ENCODE measurements around the gene C9orf43. TPM values are rescaled to one million over a fixed set of nuclear protein-coding genes. Genes with fewer than 3 reads are reported as not detected.
A peak's percentile ranks its signal among the peaks of the same experiment; 100 is the strongest.

C9orf43 gene
- total and polyA plus RNA-seq, 9 of the 15 experiments (the other 6 are each of a cell fraction or from before 2014, with no cell fraction given), result 0.21 to 0.58 (median 0.33) TPM

DNA sequence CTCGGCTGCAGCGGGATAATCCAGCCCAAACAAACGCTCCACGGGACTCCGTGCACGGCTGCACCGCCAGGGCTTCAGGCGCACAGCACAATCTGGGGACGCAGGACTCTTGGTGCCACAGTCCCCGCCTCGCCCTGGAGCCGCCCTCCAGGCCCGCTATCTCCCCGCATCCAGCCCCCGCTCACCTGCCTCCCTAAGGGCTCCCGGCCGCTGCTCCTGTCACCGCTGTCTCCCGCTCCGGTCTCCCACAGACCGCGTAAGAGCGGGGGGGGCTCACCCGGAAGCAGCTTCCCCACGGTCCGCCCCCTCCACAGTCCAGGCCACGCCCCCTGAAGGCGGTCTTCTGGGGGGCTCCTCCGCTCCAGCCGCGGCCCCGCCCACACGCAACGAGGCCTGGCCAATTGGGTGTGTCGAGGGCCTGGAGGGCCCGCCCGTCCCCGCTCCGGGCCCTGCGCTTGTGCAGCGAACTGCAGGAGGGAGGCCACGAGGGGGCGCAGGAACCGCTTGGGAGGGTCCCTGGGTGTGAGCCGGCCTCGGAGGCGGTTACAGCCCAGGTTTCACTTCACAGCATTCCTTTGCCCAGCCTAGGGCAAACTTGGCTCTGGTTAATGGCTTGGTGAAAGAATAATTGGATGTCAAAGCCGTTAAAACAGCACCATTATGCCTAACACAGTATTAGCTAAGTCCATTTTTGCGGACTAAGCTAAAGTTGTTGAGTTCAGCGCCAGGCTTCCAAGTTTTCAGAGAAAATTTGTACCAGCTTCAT lies 9.3 kb upstream of the C9orf43 start, which contains the start of gene ALAD (continued):
- TF ChIP-seq POLR3A (IDR thresholded peaks at IDR 0.05; ENCODE audit: borderline replicate concordance, extremely low read depth, insufficient read depth, insufficient read length) (peak; percentile 26), GTF2E2 (tag; IDR thresholded peaks at IDR 0.05) (peak; percentile 69; the same call in 1 of the 2 replicates), KLF6 (CRISPR knock-in tag; IDR thresholded peaks at IDR 0.05; ENCODE audit: borderline replicate concordance) (no peak), SRSF9 (IDR thresholded peaks at IDR 0.05; ENCODE audit: borderline replicate concordance, low read depth, low read length) (no peak), ZC3H8 (IDR thresholded peaks at IDR 0.05) (no peak), ZBTB1 (CRISPR knock-in tag; IDR thresholded peaks at IDR 0.05; ENCODE audit: borderline replicate concordance, low read depth) (no peak; the same call in 1 of the 2 replicates), ZNF551 (CRISPR knock-in tag; IDR thresholded peaks at IDR 0.05) (no peak), MYNN (IDR thresholded peaks at IDR 0.05) (no peak), MYNN (CRISPR knock-in tag; IDR thresholded peaks at IDR 0.05) (no peak), ZNF644 (tag; IDR thresholded peaks at IDR 0.05; ENCODE audit: low read depth) (no peak), PRPF4 (IDR thresholded peaks at IDR 0.05; ENCODE audit: insufficient read depth, low read depth, low read length, poor library complexity, severe bottlenecking) (no peak), HLTF (IDR thresholded peaks at IDR 0.05) (no peak), SMAD2 (IDR thresholded peaks at IDR 0.05; ENCODE audit: low read depth, low read length) (no peak), BRD4 (IDR thresholded peaks at IDR 0.05) (no peak), TEAD4 (IDR thresholded peaks at IDR 0.05; ENCODE audit: low read length) (no peak), TEAD4 (CRISPR knock-in tag; IDR thresholded peaks at IDR 0.05; ENCODE audit: borderline replicate concordance) (no peak), RBFOX2 (IDR thresholded peaks at IDR 0.05; ENCODE audit: low read depth, low read length) (peak; percentile 80), CEBPB (tag; IDR thresholded peaks at IDR 0.05) (no peak), TSC22D4 (tag; IDR thresholded peaks at IDR 0.05) (no peak), ZNF717 (CRISPR knock-in tag; IDR thresholded peaks at IDR 0.05) (no peak), DNMT1 (IDR thresholded peaks at IDR 0.05) (no peak), YBX1 (IDR thresholded peaks at IDR 0.05) (no peak), POLR2G (IDR thresholded peaks at IDR 0.05; ENCODE audit: low read depth, low read length) (peak; percentile 84), TGIF2 (CRISPR knock-in tag; IDR thresholded peaks at IDR 0.05) (no peak)
- TF ChIP-seq, protein P1, sequence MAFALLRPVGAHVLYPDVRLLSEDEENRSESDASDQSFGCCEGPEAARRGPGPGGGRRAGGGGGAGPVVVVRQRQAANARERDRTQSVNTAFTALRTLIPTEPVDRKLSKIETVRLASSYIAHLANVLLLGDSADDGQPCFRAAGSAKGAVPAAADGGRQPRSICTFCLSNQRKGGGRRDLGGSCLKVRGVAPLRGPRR (CRISPR knock-in tag; IDR thresholded peaks at IDR 0.05), result no peak
- TF ChIP-seq, protein P2, sequence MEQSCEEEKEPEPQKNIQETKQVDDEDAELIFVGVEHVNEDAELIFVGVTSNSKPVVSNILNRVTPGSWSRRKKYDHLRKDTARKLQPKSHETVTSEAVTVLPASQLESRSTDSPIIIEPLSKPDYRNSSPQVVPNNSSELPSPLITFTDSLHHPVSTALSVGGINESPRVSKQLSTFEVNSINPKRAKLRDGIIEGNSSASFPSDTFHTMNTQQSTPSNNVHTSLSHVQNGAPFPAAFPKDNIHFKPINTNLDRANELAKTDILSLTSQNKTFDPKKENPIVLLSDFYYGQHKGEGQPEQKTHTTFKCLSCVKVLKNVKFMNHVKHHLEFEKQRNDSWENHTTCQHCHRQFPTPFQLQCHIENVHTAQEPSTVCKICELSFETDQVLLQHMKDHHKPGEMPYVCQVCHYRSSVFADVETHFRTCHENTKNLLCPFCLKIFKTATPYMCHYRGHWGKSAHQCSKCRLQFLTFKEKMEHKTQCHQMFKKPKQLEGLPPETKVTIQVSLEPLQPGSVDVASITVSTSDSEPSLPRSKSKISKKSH (CRISPR knock-in tag; IDR thresholded peaks at IDR 0.05), result no peak
- TF ChIP-seq, protein P3, sequence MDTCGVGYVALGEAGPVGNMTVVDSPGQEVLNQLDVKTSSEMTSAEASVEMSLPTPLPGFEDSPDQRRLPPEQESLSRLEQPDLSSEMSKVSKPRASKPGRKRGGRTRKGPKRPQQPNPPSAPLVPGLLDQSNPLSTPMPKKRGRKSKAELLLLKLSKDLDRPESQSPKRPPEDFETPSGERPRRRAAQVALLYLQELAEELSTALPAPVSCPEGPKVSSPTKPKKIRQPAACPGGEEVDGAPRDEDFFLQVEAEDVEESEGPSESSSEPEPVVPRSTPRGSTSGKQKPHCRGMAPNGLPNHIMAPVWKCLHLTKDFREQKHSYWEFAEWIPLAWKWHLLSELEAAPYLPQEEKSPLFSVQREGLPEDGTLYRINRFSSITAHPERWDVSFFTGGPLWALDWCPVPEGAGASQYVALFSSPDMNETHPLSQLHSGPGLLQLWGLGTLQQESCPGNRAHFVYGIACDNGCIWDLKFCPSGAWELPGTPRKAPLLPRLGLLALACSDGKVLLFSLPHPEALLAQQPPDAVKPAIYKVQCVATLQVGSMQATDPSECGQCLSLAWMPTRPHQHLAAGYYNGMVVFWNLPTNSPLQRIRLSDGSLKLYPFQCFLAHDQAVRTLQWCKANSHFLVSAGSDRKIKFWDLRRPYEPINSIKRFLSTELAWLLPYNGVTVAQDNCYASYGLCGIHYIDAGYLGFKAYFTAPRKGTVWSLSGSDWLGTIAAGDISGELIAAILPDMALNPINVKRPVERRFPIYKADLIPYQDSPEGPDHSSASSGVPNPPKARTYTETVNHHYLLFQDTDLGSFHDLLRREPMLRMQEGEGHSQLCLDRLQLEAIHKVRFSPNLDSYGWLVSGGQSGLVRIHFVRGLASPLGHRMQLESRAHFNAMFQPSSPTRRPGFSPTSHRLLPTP (IDR thresholded peaks at IDR 0.05; ENCODE audit: borderline replicate concordance, extremely low read depth, insufficient read length), result no peak
